ENCODE results near the gene DDX39A.

Gene DDX39A

GRCh38 chr19:14425696-14426138 is 6.6 kb upstream of the DDX39A start:
- FAIRE-seq (no peak), DNase-seq (ENCODE audit: insufficient read length, low spot score) (no peak)
- no peak for TF ChIP-seq POLR2A (IDR thresholded peaks at IDR 0.05; ENCODE audit: low read depth, low read length)

DNA sequence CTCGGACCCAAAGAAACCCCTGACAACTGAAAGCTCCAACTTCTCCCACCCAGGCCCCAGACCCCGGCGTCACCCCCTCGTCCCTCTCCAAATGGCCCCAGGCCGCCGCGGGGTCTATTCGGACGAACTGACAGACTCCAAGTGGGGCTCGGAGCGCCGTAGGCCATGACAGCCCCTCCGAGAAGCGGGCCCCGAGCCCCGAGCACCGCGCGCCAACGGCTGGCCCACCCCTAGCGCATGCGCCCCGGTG is 360 bp downstream of the DDX39A start:
- DNase-seq (ENCODE audit: insufficient read length, low spot score): no peak
- no peak for FAIRE-seq
- no peak for TF ChIP-seq POLR2A (IDR thresholded peaks at IDR 0.05; ENCODE audit: low read depth, low read length)

GRCh38 chr19:14416817-14417231 is 2.3 kb downstream of the DDX39A start:
- no peak for TF ChIP-seq POLR2A (IDR thresholded peaks at IDR 0.05; ENCODE audit: low read depth, low read length)
- DNase-seq (ENCODE audit: insufficient read length, low spot score) (no peak), FAIRE-seq (no peak)

DNA sequence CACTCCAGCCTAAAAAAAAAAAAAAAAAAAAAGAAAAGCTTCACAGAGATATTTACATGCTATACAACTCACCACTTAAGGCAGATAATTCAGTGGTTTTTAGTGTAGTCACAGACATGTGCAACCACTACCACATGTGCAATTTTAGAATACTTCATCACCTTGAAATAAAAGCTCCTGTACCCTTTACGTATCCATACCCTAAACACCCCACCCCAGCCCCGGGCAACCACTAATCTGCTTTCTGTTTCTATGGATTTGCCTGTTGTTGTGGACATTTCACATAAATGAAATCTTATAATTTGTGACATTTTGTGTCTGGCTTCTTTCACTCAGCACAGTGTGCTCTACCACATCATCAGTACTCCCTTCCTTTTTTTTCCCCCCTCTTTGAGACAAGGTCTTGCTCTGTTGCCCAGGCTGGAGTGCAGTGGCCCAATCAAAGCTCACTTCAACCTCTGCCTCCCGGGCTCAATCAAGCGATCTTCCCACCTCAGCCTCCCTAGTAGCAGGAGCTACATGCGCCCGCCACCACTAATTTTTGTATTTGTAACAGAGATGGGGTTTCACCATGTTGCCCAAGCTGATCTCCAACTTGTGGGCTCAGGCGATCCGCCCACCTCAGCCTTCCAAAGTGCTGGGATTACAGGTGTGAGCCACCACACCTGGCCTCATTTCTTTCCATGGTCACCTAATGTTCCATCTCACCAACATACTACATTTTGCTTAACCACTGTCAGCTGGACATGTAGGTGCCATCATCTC is 4.0 kb downstream of the DDX39A start:
- DNase-seq (ENCODE audit: insufficient read length, low spot score): no peak
- TF ChIP-seq POLR2A (IDR thresholded peaks at IDR 0.05; ENCODE audit: low read depth, low read length): no peak
- FAIRE-seq: no peak

- DNase-seq (ENCODE audit: insufficient read length, low spot score) (no peak), FAIRE-seq (no peak)
- no peak for TF ChIP-seq POLR2A (IDR thresholded peaks at IDR 0.05; ENCODE audit: low read depth, low read length)
Measured at GRCh38 chr19:14413693-14414181, 5.4 kb downstream of the DDX39A start.

- FAIRE-seq: no peak
- no peak for TF ChIP-seq POLR2A (IDR thresholded peaks at IDR 0.05; ENCODE audit: low read depth, low read length)
- no peak for DNase-seq (ENCODE audit: insufficient read length, low spot score)
Measured at GRCh38 chr19:14412996-14413692, 6.0 kb downstream of the DDX39A start.

GRCh38 chr19:14412324-14412995 is 6.7 kb downstream of the DDX39A start:
- TF ChIP-seq POLR2A (IDR thresholded peaks at IDR 0.05; ENCODE audit: low read depth, low read length): no peak
- DNase-seq (ENCODE audit: insufficient read length, low spot score) (no peak), FAIRE-seq (no peak)

GRCh38 chr19:14411938-14412245 is 7.2 kb downstream of the DDX39A start:
- TF ChIP-seq POLR2A (IDR thresholded peaks at IDR 0.05; ENCODE audit: low read depth, low read length): no peak
- FAIRE-seq (no peak), DNase-seq (ENCODE audit: insufficient read length, low spot score) (no peak)

DNA sequence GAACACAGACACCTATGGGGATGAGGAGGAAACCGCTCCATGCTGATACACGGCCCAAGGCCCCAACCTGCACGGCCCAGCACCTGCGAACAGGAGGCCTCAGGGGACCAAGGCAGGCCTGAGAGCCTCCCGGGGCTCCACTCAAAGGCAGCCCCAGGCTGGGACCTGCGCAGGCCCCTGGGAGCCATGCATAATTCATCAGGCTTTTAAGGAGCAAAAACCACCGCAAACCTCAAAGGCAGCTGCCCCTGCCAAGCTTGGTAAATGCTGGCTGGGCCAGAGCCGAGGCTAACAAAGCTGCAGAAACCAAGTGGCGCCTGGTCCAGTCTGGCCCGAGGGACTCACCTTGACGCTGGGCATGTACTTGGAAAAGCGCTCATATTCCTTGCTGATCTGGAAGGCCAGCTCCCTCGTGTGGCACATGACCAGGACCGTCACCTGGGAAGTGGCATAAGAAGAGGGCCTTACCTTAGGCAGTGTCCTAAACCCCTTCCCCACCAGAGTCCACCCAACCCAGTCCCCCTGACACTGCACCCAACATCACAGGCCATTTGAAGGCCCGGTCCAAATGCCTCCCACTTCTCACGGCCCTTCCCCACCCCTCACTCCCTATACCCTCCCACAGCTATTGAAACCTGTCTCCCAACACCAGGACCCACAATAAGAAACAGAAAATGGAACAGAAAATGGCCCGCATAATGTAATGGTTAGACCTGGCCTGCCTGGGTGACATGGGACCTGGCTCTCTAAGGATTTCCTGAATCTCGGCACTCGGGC is 7.8 kb downstream of the DDX39A start:
- FAIRE-seq (no peak), DNase-seq (ENCODE audit: insufficient read length, low spot score) (no peak)
- no peak for TF ChIP-seq POLR2A (IDR thresholded peaks at IDR 0.05; ENCODE audit: low read depth, low read length)

- no peak for FAIRE-seq
- TF ChIP-seq POLR2A (IDR thresholded peaks at IDR 0.05; ENCODE audit: low read depth, low read length): no peak
- DNase-seq (ENCODE audit: insufficient read length, low spot score): no peak
Measured at GRCh38 chr19:14410091-14411051, 8.8 kb downstream of the DDX39A start.

DNA sequence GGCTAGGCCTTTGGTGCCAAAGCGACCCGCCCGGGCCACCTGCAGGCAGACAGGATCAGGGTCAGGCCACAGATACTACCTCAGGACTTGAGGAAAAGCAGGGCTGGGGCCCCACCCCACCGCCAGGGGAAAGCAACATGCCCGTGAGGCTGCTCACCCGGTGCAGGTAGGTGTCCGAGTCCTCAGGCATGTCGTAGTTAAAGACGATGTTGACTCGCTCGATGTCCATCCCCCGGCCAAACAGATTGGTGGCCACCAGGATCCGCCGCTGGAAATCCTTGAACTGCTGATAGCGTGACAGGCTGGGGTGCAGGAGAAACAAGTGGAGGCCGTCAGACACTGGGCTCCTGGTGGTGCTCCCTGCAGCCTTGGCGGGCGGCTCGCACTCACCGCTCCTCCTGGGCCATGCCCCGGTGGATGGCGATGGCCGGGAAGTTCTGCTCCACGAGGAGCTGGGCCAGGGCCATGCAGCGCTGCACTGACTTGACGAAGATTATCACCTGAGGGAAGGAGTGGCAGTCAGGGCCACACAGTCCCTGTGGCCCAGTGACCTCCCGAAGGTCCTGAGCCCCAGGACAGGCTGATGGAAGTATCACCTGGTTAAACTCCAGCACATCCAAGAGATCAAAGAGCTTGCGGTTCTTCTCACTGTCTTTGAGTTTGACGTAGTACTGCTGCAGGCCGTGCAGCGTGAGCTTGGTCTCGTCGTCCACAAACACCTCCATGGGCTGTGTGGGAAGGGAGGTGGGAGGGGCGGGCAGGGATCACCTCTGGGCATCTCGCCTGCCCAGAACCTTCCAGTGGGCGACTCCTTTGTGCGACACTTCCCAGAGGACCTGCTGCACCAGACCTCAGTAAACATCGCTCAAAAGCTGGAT is 9.8 kb downstream of the DDX39A start:
- no peak for FAIRE-seq
- no peak for TF ChIP-seq POLR2A (IDR thresholded peaks at IDR 0.05; ENCODE audit: low read depth, low read length)

GRCh38 chr19:14408491-14409145 is 10.5 kb downstream of the DDX39A start:
- no peak for TF ChIP-seq POLR2A (IDR thresholded peaks at IDR 0.05; ENCODE audit: low read depth, low read length)
- FAIRE-seq (no peak), DNase-seq (ENCODE audit: insufficient read length, low spot score) (no peak)

More for the DNA sequence above, 9.8 kb downstream of the DDX39A start:
- no peak for DNase-seq (ENCODE audit: insufficient read length, low spot score)

Measured in H54 (cell line).